ENCODE data around the gene LRRFIP1.
A peak's percentile ranks its signal among the peaks of the same experiment; 100 is the strongest.

Gene LRRFIP1

DNA sequence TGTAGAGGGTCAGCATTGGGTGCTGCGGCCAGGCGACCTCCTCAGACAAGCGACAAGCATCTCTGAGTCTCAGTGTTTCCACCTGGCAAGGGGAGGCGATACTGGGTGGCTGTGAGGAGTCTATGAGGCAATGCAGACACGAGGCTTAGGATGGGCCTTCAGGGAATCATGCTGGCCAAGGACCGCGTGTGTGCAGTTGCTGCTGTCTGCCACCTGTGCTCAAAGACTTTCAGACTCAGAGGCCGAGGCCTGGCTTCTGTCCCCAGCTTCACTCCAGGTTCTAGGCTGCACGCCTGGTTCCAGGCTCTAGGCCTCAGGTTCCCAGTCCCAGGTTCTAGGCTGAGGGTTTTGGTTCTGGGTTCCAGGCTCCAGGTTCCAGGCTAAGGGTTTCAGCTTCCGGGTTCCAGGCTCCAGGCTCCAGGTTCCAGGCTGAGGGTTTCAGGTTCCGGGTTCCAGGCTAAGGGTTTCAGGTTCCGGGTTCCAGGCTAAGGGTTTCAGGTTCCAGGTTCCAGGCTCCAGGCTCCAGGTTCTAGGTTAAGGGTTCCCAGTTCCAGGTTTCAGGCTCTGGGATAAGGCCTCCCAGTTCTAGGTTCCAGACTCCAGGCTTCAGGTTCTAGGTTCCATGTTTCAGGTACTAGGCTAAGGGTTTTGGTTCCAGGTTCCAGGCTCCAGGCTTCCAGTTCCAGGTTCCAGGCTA, 14.8 kb downstream of the LRRFIP1 start:
- no peak for DNase-seq

GRCh38 chr2:237643066-237643465, 15.7 kb downstream of the LRRFIP1 start:
- no peak for DNase-seq

- DNase-seq: no peak
Observed at GRCh38 chr2:237643582-237644380, 16.4 kb downstream of the LRRFIP1 start.

DNA sequence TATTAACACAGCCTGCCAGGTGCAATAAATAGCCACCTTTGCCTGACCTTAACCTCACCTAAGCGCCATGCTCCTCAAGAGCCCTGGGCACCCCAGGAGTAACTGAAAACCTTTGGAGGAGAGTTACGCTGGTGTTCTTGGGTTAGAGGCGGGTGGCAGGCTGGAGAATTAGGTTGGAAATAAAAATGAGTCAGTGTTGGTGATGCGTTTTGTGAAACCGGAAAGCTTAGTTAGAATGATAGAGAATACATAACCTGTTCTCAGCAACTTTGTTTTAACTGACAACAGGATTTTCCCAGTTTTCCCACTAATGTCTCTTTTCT, 17.0 kb downstream of the LRRFIP1 start:
- DNase-seq: no peak

DNA sequence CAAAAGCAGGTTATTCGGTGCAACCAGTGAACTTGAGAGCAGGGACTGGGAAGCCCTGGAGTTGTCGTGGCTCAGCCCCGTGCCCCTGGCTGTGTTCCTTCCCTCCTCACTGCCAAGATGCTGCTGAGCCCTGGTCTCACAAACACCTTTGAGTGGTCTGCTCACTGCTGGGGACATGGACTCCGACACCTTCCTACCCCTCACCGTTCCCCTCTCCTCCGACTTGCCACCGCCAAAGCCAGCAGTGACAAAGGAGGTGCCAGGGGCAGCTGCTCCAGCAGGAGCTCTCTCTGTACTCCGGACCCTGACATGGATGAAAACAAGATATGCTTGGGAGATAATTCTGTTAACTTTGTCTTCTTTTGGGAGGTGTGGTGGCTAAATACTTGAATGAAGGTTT, 17.9 kb downstream of the LRRFIP1 start:
- DNase-seq: no peak

DNA sequence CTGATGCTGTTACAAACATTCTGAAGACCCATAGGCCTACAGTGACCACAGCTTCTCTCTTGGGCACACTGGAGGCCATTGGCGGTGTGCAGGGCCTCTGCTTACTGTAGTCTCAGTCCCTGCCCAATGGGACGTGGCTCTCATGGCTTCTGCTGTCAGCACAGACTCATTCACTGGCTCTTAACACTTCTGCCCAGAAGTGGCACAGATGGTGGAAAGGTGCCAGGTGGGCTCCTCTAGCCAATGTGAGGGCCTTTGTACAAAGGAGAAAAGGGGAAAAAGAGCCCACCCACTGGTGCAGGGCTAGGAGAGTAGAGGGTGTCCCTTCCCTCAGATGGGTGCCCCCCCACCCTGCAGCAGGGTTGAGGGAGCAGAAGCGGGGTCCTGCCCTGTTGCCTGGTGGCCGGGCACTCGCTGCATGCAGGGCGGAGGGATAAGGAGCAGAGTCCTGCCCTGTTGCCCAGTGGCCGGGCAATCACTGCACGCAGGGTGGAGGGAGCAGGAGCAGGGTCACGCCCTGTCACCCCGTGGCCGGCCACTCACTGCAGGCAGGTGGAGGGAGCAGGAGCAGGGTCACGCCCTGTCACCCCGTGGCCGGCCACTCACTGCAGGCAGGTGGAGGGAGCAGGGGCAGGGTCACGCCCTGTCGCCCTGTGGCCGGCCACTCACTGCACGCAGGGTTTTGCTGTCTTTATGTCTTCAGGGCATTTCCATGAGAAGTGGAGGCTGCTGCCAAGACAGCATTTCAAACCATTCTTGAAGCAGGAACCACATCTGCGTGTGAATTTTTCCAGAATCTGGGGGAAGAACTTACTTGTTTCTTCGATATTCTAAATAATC, 20.0 kb downstream of the LRRFIP1 start:
- no peak for DNase-seq

- no peak for DNase-seq
Observed at GRCh38 chr2:237648016-237648381, 20.6 kb downstream of the LRRFIP1 start.

DNA sequence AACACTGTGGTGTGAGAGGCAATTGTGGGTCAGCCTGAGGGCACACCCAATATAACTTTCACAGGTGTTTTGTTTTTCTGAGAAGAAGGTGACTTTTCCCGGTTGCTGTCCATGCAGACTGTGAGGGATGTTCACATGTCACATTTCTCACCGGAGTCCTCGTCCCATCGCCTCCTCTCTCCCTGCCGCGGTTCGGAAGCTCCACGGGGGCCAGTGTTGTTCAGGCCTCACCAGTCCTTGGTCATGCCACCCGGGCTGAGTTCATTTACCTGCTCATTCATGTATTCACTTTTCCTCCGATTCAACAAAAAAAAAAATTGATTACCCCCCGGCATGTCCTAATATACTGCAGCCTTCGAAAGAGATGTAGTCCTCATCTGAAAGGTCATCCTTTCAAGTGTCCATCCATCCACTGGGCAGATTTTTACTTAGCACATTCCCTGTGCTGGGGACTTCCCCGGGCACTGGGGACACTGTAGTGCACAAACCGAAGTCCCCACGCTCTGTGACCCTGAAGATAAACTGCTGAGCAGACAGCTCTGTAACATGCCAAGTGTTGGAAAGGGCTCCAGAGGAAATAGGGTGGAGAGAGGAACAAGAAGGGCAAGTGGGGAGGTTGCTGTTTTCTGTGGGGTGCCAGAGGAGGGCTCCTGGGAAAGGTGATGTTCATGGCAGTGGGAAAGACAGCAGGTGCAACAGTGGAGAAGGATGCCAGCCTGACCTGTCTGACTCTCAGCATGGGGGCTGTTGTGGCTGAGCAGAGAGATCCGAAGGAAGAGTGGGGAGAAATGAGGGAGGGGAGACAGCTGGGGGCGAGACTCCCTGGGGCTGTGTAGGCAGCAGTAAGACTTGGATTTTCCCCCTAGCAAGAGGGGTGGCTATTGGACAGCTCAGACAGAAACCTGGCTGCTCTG, 22.4 kb downstream of the LRRFIP1 start:
- DNase-seq: no peak

- DNase-seq: no peak
Observed at GRCh38 chr2:237650455-237650850, 23.1 kb downstream of the LRRFIP1 start.

DNA sequence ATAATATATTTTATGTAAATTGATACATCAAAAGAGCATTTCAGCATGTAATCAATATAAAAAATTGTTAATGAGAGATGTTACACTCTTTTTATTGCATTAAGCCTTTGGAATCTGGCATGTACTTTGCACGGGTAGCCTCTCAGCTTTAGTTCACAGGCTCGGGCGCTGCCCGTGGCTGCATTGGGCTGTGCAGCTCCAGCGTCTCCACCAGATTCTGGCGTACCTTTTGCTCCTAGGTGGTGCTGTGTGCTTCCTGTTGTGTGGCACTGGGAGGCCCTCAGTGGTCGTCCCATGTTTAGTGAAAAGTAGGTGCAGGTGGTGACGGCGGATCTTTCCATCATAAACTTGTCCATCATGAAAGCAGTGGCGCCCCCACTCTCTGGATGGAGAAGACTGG, 24.4 kb downstream of the LRRFIP1 start:
- no peak for DNase-seq

GRCh38 chr2:237652181-237652580, 24.8 kb downstream of the LRRFIP1 start:
- DNase-seq: no peak

GRCh38 chr2:237652854-237653253, 25.5 kb downstream of the LRRFIP1 start:
- no peak for DNase-seq

- no peak for DNase-seq
Observed at GRCh38 chr2:237653776-237654558, 26.6 kb downstream of the LRRFIP1 start.

GRCh38 chr2:237657063-237657462, 29.7 kb downstream of the LRRFIP1 start:
- no peak for DNase-seq

DNA sequence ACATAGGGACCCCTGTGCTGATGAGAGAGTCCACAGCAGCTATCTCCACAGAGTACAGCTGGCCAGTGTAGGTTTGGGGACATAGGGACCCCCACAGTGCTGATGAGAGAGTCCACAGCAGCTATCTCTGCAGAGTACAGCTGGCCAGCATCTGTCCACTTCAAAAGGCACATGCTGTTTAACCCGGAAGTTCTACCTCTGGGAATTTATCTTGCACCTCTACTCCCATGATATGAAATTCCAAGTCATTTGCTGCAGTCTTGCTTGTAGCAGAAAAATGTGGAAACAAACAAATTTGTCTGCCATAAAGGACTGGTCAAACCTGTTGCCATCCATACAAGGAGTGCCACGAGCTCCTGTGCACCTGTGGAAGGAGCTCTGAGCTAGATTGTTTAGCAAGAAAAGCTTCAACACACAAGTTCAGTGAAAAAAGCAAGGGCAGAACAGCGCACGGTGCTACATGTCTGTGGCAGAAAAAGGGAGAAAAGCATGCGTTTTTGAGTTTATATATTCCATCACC, 33.1 kb downstream of the LRRFIP1 start:
- no peak for DNase-seq

DNA sequence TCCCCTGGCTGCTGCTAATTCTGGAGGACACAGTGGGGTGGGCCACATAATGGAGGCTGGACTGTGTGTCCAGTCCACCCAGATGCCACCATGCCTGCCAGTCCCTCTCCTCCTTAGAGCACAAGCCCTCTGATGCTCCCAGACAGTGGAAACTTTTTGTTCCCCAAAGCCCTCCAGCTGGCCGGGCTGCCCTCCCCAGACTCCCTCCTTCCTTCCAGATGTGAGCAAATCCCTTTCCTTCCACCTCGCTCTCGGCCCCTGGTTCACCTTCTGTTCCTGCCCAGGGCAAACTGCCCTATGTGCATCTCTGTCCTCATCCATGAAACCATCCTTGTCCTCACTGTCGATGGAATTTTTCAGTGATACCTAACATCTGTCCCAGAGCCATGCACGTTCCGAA, 33.9 kb downstream of the LRRFIP1 start:
- DNase-seq: no peak

DNA sequence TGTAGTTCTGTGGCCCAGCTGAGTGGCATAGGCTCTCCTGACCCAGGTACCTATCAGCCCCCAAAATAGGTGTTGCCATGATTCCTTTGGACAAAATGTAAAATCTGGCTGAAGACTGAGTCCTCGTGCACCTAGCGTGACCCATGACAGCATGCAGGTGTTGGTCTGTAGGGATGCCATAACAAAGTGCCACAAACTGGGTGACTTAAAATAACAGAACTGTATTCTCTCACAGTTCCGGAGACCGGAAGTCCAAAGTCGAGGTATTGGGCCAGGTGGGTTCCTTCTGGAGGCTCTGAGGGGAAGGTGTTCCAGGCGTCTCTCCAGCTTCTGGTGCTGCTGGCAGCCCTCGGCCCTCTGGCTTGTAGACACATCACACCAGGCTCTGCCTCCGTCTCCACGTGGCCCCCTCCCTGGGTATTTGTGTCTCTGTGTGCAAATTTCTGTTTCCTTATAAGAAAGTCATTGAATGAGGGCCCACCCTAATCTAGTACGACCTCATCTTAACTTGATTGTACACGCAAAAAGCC, 34.5 kb downstream of the LRRFIP1 start:
- DNase-seq: no peak

GRCh38 chr2:237662671-237663093, 35.3 kb downstream of the LRRFIP1 start:
- peak; percentile 53 to 56 for DNase-seq

DNA sequence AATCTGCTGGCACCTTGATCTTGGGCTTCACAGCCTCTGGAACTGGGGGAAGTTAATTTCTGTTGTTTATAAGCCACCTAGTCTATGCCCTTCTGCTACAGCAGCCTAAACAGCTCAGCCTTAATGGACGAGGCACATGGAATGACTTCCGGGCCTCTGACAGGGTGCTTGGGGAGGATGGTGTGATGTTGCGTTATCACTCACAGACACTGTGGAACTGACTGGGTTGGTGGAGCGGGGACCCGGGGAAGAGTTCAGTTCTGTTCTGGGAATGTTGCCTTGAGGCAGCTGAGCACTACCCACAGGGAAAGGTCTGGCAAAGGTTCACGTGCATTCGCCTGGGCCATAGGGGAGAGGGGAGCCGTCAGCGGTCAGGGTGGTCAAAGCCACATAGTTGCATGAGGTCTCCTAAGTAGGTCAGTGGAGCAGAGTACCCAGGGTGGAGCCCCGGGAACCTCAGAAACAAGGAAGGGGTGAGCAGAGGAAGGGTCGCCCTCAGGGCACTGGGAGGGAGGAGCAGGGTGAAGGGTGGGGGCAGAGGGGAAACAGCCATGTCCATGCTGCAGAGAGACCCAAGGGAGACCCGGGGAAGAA, 36.2 kb downstream of the LRRFIP1 start:
- no peak for DNase-seq

DNA sequence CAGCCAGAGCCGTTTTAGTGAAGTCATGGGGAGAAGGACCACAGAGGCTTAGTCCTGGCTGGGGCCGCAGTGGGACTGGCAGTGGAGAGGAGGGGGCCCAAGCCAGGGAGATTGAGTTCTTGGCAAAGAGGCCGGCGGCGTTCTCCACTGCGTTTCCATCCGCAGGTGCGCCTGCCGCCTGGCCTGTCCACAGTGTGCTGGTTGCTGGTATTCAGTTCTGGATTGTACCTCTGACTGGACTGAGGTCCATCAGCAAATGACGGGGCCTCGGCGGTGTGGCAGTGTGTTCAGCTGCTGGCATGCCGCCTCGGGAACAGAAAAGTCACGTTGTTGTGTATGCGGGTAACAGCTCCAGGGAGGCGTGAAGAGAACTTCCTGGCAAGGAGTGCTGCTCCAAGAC, 36.8 kb downstream of the LRRFIP1 start:
- no peak for DNase-seq

GRCh38 chr2:237665713-237666143, 38.3 kb downstream of the LRRFIP1 start:
- DNase-seq: no peak
